ENCODE results near the gene SLC15A4.

GRCh38 chr12:128871516-128871892 is 47.7 kb upstream of the SLC15A4 start:
- no peak for TF ChIP-seq EZH2 (IDR thresholded peaks at IDR 0.05)
- no peak for TF ChIP-seq FOXP2 (optimal IDR thresholded peaks at IDR 0.05; ENCODE audit: control extremely low read depth, extremely low read length, insufficient read depth)
